Ovary (tissue), 3 donors: ENCODE data around the gene CD4.

Experiments used
- CTCF ChIP-seq, 3 donors: fragments of 450-650 bp in 2 of 3; fragments of 200-600 bp in 1 of 3; IDR thresholded peaks; one replicate each; pipeline versions ENCODE4 v1.5.1 to v1.8.0; 2016 to 2022; ENCODE audit warnings: antibody characterized with exemption in 3 of 3, mild to moderate bottlenecking in 1 of 3
- POLR2A ChIP-seq: fragments of 450-650 bp; IDR thresholded peaks from one replicate; pipeline ENCODE4 v1.6.1; 2017; ENCODE audit warnings: antibody characterized with exemption, mild to moderate bottlenecking, moderate library complexity
- donor health status: DM: no; HTN: no; CAD: no.

DNA sequence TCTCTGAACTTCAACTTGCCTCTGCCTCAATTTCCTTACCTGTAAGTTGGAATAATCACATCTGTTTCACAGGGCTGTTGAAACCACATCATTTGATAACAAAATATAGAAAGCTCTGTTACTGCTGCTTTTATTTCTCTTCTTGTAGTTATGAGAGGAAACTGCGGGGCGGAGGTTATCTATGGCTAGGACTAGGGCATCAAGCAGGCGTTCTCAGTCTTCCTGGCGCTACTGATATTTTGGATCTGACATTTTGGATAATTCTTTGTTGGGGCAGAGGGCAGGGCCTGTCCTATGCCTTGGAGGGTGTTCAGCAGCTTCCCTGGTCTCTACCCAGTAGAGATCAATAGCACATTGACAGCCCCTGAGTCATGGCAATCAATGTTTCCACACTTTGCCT, 42.8 kb downstream of the CD4 start:
- TF ChIP-seq POLR2A = no peak
- no peak for TF ChIP-seq CTCF (IDR thresholded peaks at IDR 0.05)
